GM21717 (cell line): Measurements from ENCODE around the gene RANBP2.

ENCODE experiments used
- ATAC-seq: cut with Tn5 transposase; IDR thresholded peaks from one replicate; pipeline ENCODE4 v1.9.1; 2021; ENCODE audit warnings: mild to moderate bottlenecking, moderate library complexity; ENCODE audit not compliant: unreplicated experiment

Gene RANBP2

GRCh38 chr2:108834620-108835019 lies 115.3 kb downstream of the RANBP2 start:
- ATAC-seq: no peak

- no peak for ATAC-seq
Observed at GRCh38 chr2:108835040-108835439, 115.8 kb downstream of the RANBP2 start.
